ENCODE measurements around the gene NSUN2.

DNA sequence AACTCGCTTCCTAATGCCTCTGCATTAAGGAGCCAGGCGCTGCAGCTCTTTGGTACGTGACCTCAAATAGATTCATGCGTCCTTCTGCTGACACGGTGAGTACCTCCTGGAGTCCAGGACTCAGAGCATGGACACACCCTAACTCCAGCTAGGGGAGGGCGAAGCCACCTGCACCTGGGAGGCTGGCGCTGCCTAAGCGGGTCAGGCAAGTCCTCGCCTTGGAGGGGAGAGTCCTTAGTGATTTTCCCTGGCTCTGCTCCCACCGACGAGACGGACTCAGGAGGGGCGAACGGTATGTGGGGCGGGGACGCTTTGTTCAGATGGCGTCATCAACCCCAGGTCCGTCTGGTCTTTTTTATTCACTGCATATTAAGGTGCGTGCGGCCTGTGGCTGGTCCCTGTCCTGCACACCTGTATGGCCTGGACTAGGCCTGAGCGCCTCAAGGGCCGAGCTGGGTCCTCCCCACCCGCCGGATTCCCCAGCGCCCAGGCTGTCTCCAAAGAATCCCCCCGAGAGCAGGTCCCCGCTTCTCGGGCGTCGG lies 50.3 kb downstream of the NSUN2 start:
- TF ChIP-seq, protein P1, sequence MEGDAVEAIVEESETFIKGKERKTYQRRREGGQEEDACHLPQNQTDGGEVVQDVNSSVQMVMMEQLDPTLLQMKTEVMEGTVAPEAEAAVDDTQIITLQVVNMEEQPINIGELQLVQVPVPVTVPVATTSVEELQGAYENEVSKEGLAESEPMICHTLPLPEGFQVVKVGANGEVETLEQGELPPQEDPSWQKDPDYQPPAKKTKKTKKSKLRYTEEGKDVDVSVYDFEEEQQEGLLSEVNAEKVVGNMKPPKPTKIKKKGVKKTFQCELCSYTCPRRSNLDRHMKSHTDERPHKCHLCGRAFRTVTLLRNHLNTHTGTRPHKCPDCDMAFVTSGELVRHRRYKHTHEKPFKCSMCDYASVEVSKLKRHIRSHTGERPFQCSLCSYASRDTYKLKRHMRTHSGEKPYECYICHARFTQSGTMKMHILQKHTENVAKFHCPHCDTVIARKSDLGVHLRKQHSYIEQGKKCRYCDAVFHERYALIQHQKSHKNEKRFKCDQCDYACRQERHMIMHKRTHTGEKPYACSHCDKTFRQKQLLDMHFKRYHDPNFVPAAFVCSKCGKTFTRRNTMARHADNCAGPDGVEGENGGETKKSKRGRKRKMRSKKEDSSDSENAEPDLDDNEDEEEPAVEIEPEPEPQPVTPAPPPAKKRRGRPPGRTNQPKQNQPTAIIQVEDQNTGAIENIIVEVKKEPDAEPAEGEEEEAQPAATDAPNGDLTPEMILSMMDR (IDR thresholded peaks at IDR 0.05): no peak
- no peak for TF ChIP-seq POLR2A (IDR thresholded peaks at IDR 0.05)
